Body of pancreas (tissue), 4 donors: ENCODE data around the gene FOXL1.

Experiments
- CTCF ChIP-seq, 7 experiments: fragments of 450-650 bp in 4 of 7; fragments of 200-600 bp in 3 of 7; sonication (generic) in 3 of 7; IDR thresholded peaks; one replicate each; pipeline ENCODE4 v1.5.1; 2016 to 2019; ENCODE audit warnings: antibody characterized with exemption in 7 of 7
- POLR2A ChIP-seq, 3 donors: fragments of 450-650 bp; IDR thresholded peaks; one replicate each; pipeline ENCODE4 v1.6.1; 2016; ENCODE audit warnings: antibody characterized with exemption in 3 of 3, mild to moderate bottlenecking in 2 of 3

GRCh38 chr16:86550281-86550680 lies 28.1 kb upstream of the FOXL1 start:
- TF ChIP-seq CTCF (IDR thresholded peaks at IDR 0.05) (no peak), POLR2A (IDR thresholded peaks at IDR 0.05) (no peak)
